H1 (cell line): Measurements from ENCODE around the gene C5orf58.

Source experiments
- ATF3 ChIP-seq: IDR thresholded peaks from 2 replicates; pipeline ENCODE4 v1.6.1; 2011; ENCODE audit warnings: low read depth, mild to moderate bottlenecking, low read length; ENCODE audit not compliant: insufficient read depth
- POLR2A ChIP-seq, 2 experiments: IDR thresholded peaks; 1 replicate in 1 of 2; 2 replicates in 1 of 2; pipeline ENCODE4 v1.6.1; 2011; ENCODE audit warnings: low read depth in 2 of 2, low read length in 2 of 2, mild to moderate bottlenecking in 2 of 2; ENCODE audit errors: control extremely low read depth in 1 of 2
- POLR2AphosphoS5 ChIP-seq: IDR thresholded peaks from 2 replicates; pipeline ENCODE4 v1.6.1; 2011; ENCODE audit warnings: low read depth, low read length
- SIN3A ChIP-seq, 2 experiments: IDR thresholded peaks in 1 of 2; conservative IDR thresholded peaks in 1 of 2; 2 replicates each; pipeline ENCODE4 v1.6.1; 2011 to 2012; ENCODE audit warnings: low read length in 2 of 2, improper control_type of control experiment in 1 of 2, low read depth in 1 of 2, mild to moderate bottlenecking in 1 of 2

GRCh38 chr5:170184737-170185136 lies 48.0 kb upstream of the C5orf58 start:
- TF ChIP-seq SIN3A (conservative IDR thresholded peaks at IDR 0.05 in 1 of 2, IDR thresholded peaks at IDR 0.05 in 1 of 2; ENCODE audit: low read depth in 1 of 2, low read length in 2 of 2) (no peak), POLR2A (IDR thresholded peaks at IDR 0.05; ENCODE audit: control extremely low read depth in 1 of 2, low read depth in 2 of 2, low read length in 2 of 2) (no peak), POLR2AphosphoS5 (no peak), ATF3 (no peak)
